ACHN (cell line): ENCODE measurements around the gene PRKD3.

Source experiments
- DNase-seq: peaks from one replicate; pipeline ENCODE4 v3.0.0-alpha.2; 2015
- in situ Hi-C: cut with HindIII; loops from 2 replicates; pipeline ENCODE4 v1.10.0; 2017; ENCODE audit warnings: low sequenced_read_pairs, low pct_ligation_motif_present, low pct_unique_long_range_greater_than_20kb

Gene PRKD3

DNA sequence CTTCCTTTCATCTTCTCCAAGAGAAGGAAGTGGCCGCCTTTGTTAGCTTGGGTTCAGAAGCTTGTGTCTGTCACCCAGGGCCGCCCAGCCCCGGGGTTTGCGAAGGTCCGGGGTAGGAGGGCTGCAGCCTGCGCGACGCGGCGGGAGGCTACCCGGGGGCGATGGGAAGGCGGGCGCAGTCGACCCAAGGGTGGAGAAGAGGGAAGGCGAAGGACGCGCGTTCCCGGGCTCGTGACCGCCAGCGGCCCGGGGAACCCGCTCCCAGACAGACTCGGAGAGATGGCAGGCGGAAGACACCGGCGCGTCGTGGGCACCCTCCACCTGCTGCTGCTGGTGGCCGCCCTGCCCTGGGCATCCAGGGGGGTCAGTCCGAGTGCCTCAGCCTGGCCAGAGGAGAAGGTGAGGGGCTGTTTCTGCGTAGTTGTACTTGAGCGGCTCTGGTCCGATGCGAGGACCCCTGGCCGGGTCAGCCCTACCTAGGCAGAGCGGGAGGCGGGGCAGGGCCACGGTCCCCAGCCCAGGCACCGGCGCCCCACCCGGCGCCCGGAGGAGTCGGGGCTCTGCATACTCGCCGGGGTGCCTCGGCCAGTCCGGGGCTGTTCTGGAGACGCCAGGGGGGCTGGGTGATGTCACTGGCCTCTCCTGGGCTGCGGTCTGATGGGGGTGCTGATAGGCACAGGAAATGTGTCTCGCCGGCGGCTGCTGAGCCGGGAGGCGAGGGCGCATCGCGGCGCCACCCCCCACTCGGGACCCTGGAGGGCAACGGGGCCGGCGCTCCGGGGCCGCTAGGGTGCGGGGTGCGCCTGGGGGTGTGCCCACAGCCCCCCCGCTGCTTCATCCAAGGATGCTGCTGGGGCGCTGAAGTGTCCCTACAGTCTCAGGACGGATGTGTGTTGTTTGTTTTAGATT lies 20.1 kb upstream of the PRKD3 start, which contains the start of gene QPCT:
Gene QPCT, plus strand, starts transcription at position 178 of the 909 bp plus-strand sequence. Its CDS starts 102 bp downstream, at position 280.
- in situ Hi-C loops = no loop called here
- DNase-seq = peak; percentile 88

DNA sequence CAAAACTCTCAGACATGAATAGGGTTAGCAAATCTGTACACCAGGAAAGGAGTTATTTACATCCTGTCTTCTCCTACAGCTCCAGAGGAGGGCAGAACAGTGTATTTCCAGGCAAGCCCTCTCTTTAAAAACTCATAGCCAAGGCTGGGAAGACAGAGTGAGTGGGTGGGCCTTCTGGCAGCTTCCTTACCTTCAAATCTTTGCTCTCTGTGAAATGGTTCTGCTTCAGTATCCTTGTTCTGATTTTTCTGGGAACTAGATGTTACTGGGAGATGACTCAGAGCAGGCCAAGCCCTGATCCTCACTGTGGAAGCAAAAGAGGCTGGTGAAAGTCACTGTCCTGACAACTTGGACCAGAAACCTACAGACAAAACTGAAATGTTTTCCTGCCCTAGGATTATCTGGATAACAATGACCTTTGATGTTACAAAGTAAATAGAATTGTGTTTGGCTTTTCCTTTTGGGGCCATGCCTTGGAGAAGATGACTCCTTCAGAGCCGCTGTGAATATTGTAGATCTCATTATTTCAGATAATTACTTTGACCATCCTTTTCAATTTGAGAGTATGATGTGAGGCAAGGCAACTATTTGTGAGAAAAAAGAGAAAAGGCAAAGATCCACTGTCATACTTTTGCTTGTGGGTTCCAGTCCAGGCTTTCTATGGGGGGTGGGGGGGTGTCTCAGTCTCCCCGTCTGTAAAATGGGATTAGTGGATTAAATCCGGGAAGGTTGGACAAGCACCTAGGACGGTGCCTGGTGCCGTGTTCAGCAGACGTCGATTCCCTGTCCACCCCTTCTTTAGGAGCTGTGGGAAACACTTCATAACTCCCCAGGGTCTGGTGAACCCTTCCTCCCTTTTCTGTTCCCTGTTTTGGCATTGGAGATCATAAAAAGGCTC lies 19.2 kb upstream of the PRKD3 start:
- in situ Hi-C loops = no loop called here
- peak; percentile 71 for DNase-seq

DNA sequence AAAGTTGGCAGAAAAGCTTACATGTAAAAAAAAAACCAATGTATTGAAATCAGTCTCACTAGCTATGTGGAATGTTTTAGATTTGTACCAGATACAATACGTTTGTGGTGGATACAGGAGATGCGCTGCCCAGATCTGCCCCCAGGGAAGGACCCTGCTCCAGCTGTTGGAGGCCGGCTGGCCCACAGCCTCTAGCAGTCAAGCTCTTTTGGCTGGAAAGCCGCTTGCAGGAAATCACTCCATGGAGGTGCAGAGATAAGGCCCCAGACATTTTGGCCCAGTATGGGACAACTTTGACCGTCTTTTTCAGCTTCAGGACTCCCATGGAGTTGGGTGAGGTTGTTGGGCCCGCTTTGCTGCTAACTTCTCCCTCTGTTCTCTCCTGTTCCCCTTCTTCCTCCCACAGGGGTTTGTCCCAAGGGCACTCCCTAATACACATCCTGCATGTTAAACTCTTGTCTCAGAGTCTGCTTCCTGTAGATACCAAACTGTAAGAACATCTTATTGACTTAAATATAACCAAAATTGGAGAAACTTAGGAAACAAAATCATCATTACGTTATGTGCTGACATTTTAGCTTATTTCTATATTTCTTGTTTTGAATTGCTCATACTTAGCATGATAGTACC lies 18.1 kb upstream of the PRKD3 start:
- no peak for DNase-seq
- in situ Hi-C loops = no loop called here

DNA sequence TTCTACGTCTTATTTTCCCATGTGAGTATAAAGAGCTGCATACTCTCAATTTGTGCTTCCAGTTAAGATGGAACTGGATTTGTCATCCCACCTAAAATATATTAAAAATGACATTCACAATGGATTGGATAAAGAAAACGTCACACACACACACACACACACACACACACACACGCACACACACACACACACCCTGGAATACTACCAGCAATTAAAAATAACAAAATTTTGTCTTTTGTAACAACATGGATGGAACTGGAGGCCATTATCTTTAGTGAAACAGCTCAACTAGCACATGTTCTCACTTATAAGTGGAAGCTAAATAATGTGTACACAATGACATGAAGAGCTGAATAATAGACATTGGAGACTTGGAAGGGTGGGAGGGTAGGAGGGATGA lies 16.0 kb upstream of the PRKD3 start:
- DNase-seq = no peak
- in situ Hi-C loops = no loop called here

DNA sequence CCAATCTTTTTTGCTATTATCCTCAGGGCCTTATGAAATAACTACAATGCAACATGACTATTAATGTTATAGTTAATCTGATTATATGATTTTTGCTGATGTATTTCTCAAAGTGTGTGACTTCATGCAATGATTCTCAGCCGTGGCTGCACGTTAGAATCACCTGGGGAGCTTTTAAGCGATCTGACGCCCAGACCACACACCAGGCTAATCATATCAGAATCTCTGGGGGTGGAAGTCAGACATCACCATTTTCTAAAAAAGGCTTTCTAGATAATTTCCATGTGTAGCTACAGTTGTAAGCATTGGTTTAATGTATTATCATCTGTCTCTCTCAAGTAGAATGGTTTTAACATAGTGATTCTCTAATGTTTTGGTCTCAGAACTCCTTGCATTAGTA lies 14.3 kb upstream of the PRKD3 start:
- no peak for DNase-seq
- in situ Hi-C loops = no loop called here

DNA sequence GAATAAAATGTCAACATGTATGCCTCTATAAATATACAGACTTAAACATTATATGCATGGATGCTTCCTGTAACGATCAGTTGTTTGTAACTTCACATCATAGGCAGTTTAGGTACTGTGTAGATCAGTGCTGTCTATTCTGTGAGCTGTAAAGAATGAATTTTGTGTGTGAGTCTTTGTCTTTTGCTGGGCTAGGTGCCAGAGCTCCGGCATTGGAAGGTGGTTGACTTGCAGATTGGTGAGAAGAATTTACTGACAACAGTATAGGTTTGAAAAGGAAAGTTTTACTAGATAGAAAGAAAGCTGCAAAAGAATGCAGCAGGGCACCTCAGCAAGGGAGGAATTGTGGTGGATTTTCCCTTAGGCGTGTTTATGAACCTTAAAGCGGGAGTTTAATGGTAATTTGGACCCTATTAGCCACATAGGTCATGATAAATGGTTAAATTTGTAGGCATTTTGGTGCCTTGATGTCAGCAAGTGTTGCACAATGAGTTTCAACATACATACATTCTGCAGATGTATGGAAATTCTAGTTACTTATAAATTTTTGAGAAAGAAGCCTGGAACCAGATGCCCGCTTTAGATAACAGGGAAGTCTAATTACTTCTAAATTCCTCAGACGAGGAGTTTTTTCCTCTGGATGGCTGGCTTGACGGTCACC lies 13.1 kb upstream of the PRKD3 start:
- no peak for DNase-seq
- in situ Hi-C loops = no loop called here

DNA sequence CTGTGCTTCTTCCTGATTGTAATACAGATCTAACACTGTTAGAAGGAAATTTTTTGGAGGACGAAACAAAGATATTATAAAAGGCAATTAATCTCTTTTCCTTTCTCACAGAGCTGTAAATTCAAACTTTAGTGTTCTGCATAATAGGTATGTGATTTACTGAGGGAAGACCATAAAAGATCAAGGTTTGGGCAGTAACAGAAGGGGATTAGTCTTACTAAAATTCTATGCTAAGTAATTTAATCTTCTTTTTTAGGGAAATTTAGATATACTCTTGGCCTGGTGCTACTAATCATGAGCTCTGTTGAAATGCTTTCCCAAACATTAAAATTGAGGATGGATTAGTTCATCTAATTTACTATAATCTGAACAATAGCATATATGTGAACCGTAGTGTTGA lies 11.0 kb upstream of the PRKD3 start:
- DNase-seq = no peak
- in situ Hi-C loops = no loop called here

DNA sequence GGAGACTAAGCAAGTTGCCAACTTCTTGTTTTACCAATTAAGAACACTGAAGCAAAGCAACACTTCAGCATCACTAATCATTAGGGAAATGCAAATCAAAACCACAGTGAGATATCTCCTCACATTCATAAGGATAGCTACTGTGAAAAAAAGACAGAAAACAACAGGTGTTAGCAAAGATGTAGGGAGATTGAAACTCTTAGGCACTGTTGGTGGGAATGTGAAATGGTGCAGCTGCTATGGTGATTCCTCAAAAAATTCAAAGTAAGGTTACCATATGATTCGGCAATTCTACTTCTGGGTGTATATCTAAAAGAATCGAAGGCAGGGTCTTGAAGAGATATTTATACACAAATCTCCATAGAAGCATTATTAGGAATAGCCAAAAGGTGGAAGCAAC lies 8.6 kb upstream of the PRKD3 start:
- DNase-seq = no peak
- in situ Hi-C loops = no loop called here

DNA sequence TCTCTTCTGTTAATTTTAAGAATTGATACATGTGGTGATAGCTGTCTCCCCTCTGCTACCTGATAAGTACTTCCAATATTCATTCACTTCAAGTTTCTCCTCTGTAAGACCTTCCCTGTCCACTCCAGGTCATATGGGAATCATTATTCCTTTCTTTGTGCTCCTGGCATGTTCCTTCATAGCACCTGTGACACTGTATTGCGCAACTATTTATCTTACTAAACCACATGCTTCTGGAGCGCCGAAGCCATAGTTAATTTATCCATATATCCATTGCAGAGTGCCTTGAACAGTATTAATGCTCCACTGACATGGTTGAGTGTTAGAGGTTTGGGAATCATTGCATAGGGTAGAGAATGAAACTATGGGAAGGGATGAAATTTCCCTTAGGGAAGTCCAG lies 7.9 kb upstream of the PRKD3 start:
- DNase-seq = no peak
- in situ Hi-C loops = no loop called here

DNA sequence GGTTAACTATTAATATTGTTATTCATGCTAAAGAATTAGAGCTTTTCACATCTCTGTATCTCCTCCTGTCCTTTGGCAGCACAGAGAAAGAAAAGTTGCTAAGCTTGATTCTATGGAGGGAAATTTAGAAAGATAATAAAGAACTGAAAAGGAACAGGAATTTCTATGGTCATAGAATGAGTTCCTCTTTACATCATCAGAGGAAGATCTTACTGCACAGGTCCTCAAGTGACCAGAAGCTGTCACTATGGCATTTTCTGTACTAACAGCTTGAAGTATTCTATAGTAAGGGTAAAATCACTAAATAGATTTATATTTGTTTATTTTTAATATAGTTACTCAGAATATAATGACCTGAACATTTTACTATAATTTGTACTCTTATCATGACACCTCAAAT lies 6.0 kb upstream of the PRKD3 start:
- in situ Hi-C loops = no loop called here
- no peak for DNase-seq

DNA sequence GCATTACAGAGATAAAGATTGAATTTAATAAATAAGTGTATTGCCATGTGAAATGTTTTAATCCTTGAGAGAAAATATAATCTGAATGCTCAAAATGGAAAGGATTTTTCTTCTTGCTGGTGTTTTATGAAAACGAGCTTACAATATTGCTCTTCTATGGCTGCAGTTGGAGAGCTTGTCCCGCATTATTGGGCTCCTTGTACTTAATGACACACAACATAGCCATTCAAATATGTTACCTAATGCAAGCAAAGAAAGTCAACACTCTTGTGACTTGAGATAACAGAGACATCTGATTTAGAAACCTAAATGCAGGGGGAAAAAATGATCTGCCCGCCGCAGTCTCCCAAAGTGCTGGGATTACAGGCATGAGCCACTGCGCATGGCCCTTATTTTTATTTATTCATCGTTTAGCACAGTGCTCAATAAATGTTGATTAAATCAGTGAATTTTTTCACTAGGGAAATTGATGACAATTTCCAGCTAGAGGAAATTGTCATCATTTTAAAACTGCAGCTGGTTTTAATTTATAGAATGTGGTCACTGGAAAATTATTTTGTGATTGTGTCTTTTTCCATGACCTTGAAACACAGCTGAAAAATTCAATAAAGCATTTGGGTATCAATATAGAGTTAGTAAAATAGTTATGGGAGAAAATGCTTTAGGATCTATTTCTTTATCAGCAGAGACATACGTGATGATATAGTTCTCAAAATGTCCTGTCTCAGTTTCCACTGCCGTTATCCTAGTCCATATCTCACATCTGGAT lies 2.4 kb upstream of the PRKD3 start:
- in situ Hi-C loops = no loop called here
- no peak for DNase-seq

DNA sequence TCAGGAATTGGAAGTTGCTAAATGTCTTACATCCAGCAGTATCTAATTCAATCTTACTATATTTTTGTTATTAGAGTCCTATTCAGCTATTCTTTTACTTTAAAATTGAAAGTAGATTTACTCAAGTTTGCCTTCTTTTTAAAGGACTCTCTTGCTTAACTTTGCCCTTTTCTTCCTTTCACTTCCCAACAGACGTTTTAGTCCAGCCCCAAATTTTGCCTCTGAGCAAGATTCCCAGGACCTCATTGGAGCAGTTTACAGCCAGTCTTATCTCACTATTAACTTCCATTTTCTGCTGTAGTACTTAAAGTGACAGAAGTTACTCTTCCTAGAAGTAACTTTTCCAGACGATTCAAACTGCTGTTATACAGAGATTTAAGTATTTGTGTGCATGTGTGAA lies 1.7 kb upstream of the PRKD3 start:
- DNase-seq = peak; percentile 82

DNA sequence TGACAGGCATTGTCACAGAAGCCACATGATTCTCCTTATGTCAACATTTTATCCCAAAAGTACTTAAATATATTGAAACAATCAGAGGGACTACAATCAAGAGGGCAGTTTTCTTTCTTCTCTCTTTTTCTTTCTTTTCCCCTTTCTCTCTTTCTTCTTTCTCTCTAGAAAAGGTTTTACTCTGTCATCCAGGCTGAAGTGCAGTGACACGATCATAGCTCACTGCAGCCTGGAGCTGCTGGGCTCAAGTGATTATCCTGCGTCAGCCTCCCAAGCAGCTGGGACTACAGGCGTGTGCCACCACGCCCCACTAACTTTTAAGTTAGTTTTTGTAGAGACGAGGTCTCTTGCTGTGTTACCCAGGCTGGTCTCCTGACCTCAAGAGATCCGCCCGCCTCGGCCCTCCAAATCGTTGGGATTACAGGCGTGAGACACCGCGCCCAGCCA lies 1.0 kb upstream of the PRKD3 start:
- no peak for DNase-seq
- in situ Hi-C loops = no loop called here

More for the DNA sequence above, 1.7 kb upstream of the PRKD3 start:
- in situ Hi-C loops = no loop called here

DNA sequence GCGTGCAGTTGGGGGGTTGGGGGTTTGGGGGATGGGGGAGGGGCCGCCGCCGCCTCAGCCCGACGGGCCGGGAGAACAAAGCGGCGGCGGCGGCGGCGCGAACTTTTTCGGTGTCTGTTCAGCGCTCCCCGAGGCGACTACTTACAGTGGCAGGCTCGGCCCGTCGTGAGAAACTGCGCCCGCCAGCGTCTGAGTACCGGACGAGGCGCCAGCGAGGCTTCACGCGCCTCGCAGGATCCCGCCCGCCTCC lies 172 bp downstream of the PRKD3 start:
- in situ Hi-C loops = no loop called here
- DNase-seq = peak; percentile 83

DNA sequence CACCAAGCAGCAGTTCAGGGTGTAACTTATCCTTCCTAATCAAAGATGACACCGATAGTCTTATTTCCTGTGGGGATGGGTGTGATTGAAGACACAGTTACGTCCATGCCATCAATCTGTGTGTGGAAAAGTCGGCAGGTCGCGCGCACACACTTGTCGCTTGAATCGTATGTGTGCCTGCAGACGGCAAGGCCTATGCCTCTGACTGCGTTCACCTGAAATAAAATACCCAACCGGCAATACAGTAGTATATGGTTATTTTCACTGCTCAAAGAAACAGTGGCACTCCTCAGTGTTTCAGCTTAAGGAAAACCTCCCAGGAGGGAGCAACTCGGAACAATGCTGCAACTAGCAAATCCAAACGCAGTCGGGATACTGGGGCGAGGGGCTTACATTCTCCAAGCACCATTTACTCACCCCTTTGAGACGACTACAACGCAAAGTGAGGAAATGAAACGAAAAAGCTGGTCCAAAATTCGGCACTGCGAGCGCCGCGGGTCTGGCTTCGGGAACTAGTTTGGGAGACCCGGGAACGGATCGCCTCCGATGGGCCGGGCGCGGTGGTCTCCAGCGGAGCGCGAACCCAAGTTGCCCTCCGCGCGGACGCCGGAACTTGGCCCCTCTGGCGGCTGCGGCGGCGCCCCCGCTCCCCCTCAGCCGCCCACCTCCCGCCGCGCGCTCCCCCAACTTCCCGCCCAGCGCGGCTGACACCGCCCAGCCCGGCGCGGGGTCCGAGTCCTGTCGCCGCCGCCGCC lies 675 bp downstream of the PRKD3 start:
- peak; percentile 36 for DNase-seq
- in situ Hi-C loops = no loop called here

DNA sequence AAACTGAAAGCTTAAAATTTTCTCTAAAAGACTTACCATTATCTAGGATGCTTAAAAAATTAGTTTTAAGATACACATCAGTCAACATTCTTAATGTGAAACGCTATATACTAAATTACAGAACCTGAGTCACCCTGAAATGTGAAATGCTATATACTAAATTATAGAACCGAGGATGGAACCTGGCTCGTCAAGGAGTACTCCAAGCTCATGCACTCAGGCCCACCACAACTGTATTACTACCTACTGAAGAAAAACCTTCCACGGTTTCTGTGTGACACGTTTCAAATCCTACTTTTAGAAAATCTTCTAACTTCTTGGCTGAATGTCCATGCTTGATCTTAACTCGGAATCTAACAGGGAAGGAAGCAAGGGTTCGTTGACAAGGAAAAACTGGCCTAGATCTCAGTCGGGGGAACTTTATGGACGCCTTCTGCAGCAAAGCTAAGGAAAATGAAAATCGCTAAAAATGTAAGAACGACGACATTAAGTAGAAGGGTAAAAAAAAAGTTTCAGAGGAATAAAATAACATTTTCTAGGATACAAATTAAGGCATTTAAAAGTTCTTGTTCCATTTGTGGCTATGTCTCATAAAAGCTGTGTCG lies 1.4 kb downstream of the PRKD3 start:
- in situ Hi-C loops = no loop called here
- DNase-seq = no peak

DNA sequence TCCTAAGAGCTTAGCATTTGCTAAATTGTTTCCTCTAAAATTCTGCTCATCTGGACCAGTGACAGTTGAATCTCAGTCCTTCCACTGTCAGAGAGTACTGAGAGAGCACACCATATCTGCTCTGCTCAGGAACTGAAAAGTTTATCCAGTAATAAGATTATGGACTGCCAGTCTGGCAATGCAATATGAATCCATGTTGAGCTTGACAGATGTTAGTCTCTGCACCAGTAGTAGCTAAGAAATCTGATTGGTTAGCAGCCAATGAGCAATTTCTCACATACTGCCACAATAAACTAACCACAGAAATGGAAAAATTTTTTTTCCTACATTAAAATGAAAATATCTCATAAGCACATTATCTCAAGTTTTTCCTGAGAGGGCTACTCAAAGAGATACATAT lies 2.3 kb downstream of the PRKD3 start:
- in situ Hi-C loops = no loop called here
- no peak for DNase-seq
